ENCODE measurements around the gene IGLON5. TPM values are rescaled to one million over a fixed set of nuclear protein-coding genes. Genes with fewer than 3 reads are reported as not detected.

Gene IGLON5
- polyA plus RNA-seq, 1 donor, result 0.08 TPM

DNA sequence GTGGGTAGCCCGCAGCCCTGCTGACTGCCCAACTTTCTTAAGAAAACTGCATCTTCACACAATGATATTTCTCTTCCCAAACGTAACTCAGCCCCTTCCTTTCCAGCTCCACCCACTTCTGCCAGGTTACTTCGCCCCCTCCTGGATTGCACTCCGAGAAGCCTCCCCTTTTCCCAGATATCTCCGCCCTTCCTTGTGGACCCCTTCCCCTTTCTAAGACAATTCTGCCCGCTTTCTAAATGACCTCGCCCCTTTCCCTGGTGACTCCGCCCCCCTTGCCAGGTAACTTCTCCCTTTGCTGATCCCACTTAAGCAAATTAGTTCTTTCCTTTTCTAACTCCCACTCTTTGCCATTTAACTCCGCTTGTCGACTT lies 27.9 kb downstream of the IGLON5 start:
- DNase-seq, result no peak

DNA sequence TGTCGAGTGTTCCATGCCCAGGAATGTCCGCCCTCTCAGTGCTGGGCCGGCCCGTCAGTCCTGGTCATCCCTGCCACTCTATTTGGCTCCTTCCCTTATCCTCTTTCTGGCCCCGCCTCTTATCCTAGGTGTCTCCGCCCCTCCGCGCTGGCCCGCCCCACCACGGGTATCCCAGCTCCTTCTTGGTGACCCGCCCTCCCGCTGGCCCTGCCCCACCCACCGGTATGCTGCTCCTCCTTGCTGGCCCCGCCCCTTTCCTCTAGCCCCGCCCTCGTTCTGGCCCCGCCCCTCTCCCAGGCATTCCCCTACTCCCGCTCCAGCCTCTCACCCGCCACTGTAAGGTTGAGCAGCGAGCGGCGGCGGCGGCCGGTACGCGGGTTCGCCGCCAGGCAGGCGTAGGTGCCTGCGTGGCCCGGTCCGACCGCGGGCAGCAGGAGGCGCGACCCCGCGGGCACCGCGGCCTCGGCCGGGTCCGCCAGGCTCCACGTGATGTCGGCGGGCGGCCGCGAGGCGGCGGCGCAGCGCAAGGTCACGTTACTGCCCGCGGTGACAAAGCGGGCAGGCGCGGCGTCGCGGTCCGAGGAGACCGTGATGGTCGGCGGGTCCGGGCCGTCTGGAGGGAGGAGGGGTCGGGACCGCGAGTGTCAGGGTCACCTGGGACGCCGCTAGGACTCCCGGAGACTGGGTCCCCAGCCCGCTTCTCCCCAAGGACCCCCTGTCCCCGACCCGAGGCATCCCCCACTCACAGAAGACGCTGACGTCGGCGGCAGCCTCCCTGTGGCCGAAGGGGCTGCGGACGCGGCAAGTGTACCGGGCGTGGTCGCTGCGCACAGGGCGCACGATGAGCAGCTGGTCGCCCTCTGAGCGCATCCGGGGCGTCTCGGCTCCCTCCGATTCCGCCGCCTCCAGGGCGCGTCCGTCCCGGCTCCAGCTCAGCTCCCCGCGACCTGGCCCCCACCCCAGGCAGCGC lies 28.5 kb downstream of the IGLON5 start:
- peak; percentile 86 for DNase-seq

DNA sequence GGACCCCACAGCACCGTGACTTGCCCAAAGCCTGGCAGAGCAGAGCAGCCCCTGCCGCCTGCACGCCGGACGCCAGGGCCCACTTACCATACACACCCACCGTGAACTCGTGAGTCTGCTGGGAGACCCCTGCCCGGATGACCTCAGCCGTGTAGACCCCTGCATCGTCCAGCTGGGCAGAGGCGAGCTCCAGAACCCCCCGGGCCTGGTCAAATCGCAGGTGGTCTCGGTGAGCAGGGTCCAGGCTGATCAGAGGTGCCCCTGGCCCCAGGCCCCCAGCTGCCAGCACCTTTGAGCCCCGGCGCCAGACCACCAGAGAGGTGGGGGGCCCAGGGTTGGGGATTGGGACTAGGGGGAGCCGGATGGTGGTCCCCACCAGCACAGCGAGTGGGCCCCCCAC lies 29.6 kb downstream of the IGLON5 start:
- DNase-seq, result no peak

DNA sequence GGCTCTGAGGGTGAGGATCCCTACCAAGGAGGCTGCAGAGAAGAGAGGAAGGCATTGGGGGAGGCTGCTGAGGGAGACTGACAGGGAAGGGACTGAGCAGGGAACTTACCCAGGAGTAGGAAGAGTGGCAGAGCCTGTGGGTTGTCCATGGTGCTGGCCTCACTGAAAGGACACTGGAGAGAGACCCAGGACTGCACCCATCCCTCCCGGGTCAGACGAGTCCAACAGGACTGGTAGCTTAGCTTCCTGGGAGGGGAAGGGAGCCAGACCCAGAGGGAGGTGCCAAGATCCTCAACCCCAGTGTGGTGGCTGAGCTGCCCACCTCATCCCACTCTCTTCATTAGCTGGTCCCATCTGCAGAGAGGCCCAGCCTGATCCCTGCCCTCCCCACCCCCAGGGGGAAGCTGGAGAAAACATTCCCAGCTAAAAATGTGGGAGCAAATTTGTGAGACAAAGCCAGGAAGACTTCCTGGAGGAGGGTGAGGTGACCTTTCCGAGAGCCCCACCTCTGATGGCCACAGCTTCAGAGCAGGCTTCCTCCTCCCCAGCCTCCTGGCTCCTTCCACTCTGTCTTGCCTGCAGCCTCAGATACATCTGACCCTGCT lies 30.6 kb downstream of the IGLON5 start, which contains the start of gene VSIG10L:
Gene VSIG10L, minus strand, starts transcription at position 164 of the 605 bp plus-strand sequence. Its CDS starts 15 bp downstream, at position 149.
- DNase-seq, result no peak

DNA sequence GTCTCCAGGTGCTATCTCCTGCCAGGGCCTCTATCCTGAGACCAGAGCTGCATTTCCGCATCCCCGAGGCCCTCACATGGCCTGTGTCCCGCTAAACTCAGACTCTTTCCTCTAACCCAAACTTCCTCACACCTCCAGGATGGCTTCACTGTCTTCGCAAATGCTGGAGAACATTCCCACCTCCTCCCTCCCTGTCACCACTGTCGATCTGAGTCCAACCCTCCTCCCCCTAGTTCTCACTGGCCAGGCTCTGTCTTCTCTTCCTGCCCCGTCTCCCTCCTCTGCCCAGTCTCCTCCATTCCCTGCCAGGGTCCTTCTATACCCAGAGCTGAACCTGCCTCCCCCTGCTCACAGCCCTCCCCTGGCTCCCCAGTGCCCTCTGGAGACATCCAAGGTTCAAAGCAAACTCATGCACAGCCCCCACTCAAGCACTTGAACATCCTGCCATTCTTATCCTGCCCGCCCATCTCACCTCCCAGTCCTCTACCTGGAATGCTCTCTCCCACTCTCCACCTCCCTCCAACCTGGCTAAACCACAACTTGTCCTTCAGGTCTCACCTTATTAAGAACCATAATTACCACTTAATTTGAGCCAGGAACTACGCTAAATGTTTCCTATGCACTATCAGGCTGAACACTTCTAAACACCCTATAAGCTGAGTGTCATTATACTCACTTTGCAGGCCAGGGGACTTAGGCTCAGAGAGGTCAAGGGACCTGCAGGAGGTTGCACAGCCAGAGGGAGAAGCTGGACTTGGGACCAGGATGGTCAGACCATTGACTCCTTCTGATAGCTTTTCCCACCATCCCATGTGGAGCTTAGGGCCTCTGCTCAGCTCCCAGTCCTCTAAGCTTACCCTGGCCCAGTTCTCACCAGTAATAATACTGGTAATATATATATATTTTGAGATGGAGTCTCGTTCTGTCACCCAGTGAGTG lies 31.5 kb downstream of the IGLON5 start:
- no peak for DNase-seq

DNA sequence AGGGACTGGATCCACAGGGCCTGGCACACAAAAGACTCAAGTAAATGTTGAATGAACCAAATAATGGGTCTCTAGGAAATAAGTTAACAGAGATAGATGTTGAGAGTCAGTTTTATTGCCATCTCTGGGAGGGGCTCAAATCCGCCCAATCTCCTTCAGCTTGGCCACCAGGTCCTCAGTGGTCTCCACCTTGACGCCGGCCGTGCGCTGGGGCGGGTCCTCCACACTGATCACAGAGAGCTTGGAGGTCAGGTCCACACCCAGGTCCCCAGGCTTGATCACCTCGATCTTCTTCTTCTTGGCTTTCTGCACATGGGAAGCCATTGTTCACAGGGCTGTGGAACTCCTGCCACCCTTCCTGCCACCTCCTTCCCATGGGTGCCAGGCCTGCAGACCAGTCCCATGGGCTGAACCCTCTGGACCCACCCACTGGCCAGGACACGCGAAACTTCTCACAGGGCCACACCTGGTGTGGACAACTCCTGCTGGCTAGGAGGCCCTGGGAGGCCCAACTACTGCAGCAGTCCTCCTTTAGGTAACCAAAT lies 33.7 kb downstream of the IGLON5 start:
- no peak for DNase-seq

DNA sequence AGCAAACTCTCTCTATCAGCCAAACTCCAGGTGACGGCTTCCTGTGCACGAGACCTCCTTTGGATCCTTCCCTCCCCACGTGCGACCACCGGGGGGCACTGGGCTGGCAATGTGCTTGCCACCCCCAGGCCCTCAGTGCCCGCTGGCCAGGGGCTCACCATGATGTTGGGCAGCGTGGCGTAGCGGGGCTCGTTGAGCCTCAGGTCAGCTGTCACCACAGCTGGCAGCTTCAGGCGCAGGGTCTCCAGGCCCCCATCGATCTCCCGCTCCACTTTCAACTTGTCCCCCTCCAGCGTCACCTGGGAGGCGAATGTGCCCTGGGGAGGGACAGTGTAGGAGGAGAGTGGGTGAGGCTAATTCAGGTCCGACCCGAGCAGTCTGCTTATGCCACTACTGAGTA lies 35.3 kb downstream of the IGLON5 start:
- no peak for DNase-seq

DNA sequence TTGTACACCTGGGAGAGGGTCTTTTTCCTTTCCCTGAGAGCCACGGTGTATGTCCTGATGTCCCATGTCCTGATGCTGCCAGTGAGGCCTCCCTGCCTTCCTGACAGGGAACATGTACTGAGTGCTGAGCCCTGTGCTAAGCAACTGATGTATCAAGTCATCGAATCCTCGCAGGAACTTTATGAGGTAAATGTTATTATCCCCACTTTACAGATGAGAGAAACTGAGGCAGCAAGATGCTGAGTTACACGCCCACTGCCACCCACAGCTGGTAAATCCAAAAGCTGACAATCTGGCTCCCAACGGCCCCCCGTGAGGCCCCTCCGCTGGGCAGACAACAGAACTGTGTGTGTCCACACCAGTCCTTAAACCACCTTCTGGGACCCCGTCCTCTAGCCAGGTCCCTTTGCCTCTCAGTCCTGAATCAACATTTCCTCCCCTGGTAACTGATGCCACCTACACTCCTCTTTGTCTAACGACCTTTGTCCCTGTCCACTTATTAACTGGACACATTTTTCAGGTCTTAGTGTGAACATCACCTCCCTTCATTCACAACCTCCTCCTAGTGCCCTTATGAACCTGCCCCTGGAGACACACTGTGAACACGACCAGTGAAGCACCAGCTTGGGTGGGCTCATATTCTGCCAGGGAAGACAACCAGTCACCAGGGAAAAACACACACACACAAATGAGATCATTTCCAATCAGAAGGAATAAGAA lies 35.9 kb downstream of the IGLON5 start:
- DNase-seq, result no peak

DNA sequence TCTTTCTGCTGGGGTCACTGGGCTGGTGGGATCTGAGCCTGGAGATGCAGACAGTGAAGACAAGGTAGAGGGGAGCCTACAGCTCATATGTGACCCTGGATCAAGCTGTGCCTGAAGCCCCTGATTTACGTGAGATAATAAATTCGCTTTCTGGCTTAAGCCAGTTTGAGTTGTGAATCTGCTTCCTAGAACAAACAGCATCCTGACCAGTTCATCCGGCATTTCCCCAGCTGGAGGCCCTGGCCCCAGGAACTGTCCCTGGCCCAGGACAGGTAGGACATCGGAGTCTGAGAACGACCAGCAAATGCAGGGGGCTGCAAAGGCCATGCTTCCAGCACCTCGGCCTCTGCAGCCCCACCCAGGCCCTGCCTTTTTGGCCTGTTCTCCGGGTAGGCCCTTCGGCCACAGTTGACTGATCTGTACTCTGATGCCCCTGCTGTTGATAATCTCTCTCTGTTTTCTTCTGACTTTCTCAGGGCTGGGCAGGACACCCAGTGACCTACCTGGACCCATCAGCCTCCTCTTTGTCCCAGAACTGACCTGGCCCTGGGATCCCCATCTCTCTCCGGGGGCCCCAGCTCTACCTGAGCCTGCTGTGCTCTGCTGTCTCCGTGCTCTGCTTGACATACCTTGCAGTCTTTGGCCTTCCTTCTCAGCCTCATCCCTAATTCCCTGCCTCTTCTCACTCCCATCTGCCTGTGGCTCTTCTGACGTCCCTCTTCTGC lies 40.0 kb downstream of the IGLON5 start:
- no peak for DNase-seq

DNA sequence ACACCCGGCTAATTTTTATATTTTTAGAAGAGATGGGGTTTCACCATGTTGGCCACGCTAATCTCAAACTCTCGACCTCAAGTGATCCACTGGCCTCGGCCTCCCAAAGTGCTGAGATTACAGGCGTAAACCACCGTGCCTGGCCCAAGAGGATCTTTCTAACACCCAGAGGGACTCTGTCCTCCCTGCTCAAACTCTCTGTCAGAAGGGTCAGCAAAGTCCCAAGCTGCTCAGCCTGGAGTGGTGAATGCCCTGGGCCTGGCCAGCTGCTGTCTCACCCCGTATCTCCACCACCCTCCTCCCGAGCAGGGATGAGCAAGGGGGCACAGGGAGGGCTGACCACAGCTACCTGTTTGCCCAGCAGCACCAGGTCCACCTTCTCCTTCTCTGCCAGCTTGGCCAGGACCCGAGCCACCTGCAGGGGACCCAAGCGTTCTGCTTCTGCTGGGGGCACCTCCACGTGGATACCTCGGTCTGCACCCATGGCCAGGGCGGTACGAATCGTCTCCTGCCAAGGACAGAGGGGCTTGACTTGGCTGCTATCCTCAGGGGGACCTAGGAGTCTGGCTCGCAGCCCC lies 41.4 kb downstream of the IGLON5 start:
- DNase-seq, result no peak

DNA sequence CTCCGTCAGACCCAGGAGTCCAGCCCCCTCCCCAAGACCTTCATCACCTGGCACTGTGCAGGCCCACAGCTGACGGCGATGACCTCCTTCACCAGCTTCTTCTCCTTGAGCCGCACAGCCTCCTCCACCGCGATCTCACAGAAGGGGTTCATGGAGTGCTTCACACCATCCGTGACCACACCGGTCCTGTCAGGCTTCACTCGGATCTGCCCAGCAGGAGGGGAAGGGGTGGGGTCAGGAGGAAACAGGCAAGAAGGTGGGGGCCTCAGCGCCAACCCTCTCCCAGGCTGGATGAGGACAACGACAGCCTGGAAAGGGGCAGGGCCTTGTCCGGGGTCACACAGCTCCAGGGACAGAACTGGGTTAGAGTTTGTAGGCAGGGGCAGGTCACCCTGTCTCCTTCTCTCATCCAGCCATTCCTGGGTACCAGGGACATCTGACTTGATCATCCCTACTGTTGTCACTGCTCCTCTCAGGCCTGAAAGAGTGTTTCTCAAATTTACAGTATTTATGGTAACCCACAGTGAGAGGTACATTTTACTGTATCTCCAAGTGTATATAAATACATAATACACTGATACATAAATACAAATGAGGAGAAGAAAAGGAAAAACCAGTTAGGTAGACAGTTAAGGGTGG lies 42.8 kb downstream of the IGLON5 start:
- DNase-seq, result no peak

DNA sequence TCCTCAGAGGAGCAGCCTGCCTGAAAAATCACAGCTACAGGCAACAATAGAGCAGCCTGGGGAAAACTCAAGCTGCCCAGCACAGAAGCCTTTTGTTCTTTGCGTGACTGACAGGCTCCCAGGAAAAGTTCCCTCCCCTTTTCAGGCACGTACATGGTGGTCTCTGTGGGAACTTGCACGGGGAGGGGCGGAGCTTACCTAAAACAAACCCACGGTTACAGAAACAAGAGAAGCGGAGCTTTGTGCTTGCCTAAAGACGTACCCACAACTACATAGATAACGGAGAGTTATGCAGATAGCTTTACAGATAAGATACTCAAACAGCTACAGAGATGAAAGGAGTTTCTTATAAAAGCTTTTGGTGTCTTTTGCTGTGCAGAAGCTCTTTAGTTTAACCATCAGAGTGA lies 43.3 kb downstream of the IGLON5 start:
- no peak for DNase-seq

DNA sequence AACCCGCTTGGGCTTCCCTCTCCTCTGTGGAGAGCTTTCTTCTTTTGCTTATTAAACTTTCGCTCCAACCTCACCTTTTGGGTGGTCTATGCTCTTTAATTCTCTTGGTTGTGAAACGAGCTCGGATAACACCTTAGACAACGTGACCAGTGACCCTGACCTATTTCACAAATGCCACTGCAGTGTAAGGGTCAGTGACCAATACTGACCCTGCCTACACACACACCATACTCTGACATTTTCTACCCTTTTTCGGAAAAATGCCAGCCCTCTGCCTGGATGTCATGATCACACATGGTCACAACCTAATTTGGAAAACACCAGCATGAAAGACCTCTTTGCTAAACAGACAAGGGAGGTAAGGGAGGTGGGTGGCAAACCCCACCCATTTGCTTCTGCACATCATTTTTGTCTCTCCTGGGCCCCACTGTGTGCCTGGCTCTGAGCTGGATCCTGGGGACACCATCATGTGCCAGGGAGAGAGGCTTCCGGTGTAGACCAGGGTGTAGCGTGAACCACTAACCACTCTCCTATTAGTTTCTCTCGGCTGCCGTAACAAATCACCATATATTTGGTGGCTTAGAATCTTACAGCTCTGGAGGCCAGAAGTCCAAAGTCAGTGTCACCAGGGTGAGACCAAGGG lies 44.8 kb downstream of the IGLON5 start:
- no peak for DNase-seq

DNA sequence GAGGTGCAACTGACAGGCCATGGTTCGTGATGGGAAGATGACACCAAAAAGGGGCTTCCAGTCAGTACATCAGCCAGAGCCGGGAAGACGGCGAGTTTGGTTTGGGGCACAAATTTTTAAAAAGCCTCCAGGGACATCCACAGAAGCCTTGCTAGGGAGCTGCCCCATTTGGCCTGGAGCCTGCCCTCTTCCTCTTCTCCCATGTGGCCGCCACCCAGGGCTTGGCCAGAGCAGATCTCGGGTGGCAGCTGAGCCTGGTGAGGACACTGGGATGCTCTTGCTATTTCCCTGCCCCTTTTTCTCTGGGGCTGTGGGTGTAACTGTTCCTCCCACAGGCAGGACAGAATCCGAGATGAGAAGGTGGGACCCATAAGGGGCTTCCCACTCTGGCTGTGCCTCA lies 46.5 kb downstream of the IGLON5 start:
- DNase-seq, result no peak

DNA sequence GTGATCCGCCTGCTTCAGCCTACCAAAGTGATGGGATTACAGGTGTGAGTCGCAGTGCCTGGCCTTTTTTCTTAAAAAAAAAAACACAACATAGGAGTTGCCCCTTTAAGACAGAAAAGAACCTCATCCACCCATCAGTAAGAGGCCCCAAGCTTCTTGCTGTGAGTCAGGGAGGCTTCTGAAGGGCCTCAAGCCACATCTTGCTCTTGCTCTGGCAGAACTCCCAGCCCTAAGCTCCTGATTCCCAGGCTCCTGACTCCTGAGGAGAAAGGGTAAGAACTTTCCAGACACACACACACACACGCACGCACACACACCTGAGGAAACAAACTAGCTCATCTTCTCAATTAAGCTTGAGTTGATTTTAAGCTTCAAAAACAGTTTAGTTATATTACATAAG lies 47.9 kb downstream of the IGLON5 start:
- peak; percentile 37 for DNase-seq

DNA sequence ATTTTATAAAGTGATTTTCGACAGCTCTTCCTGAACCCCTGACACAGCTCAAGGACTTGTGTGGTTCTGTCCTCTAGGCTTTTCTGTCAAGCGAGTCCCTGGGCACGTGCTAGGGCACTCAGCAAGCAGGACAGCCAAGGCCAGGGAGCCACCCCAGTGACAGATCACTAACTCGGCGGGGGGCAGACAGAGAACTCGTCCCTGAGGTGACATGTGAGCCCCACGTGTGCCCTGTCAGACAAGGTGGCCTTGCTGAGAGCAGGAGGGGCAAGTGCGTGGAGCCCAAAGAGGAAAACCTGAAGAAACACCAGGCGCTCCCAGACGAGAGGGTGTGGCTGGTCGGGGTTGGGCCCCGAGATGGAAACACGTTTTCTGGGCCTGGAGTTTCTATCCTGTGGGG lies 49.8 kb downstream of the IGLON5 start:
- no peak for DNase-seq

DNA sequence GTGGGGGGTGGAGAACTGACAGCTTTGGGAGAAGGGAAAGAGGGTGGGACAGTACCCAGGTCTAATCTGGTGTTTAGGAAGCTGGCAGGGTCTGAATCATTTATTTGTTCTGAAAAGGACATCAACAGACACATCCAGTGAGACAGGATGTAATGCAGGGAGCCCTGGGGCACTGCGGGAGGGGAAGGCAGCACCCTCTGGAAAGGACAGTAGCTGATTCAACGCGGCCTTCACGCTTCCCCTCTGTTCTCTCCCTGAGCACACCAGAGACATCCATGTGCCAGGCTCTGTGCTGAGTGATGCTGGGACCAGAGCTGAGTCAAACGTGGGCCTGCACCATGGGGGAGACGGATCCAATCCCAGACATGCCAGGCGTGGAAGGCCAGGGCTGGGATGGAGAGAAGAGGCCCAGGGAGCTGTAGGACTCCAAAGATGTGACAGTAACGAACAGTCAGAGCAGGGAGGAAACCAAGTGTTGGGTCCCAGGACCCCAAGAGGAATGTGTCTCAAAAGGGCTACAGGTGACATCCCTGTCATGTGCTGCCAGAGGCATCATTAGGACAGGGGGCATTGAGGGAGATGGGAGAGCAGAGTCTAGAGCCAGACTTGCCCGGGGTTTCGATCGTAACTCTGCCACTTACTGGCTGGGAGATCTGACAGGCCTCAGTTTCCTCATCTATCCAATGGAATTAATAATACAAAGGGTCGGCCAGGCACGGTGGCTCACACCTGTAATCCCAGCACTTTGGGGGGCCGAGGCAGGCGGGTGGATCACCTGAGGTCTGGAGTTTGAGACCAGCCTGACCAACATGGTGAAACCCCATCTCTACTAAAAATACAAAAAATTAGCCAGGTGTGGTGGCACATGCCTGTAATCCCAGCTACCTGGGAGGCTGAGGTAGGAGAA lies 53.0 kb downstream of the IGLON5 start:
- DNase-seq, result no peak

DNA sequence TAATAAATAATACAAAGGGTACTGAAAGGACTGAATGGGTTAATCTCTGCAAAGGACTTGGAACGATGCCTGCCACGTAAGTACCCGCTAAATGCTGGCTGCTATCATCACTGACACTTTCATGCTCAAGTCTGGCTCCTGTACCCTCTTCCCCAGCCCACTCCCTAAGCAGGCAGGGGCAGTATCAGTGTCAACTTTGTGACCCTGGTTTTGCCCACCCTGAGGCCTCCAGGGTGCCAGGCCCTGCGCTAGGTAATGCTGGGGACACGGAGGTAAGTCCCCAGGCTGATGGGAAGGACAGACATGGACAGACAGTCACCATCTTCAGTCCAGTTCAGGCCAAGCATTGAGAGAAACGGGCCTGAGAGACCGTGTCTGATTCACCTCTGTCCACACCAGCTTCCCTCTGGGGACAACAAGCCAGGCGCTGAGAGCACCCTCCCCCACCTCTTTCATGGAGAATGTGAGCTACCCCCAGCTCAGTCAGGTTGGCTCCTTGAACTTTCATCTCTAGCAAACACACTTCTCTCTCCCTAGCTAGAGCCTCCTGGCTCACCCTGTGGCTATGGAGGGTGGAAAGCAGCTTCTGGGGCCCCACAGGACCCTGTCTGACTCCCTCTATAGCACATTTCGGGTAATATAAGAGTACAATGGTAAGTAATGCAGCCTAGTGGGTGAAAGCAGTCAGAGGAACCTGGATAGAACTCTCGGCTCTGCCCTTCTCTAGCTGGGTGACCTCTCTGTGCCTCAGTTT lies 53.9 kb downstream of the IGLON5 start:
- DNase-seq, result no peak

Measured in hindlimb muscle (tissue), 1 donor.